CD14-positive monocyte (primary cell): Measurements from ENCODE around the gene TMEM63C. TPM values are rescaled to one million over a fixed set of nuclear protein-coding genes. Genes with fewer than 3 reads are reported as not detected.

Source experiments
- DNase-seq, 3 donors: peaks; one replicate each; pipeline ENCODE4 v3.0.0-alpha.2; 2011 to 2022
- H2AFZ ChIP-seq: 2 replicates; pipeline ENCODE4 v1.6.0; 2012; ENCODE audit warnings: mild to moderate bottlenecking, low read depth, low read length, inconsistent platforms; ENCODE audit not compliant: insufficient read depth, poor library complexity, severe bottlenecking
- H3K27ac ChIP-seq, 2 donors: 1 replicate in 1 of 2; 2 replicates in 1 of 2; pipeline ENCODE4 v1.5.1; 2012 to 2013; ENCODE audit warnings: low read length in 2 of 2, control low read depth in 1 of 2, inconsistent platforms in 1 of 2, low read depth in 1 of 2, mild to moderate bottlenecking in 1 of 2
- H3K27me3 ChIP-seq, 2 donors: one replicate each; pipeline versions ENCODE4 v1.6.0 to v1.6.1; 2011 to 2013; ENCODE audit warnings: low read length in 2 of 2; ENCODE audit not compliant: control insufficient read depth in 2 of 2, insufficient read depth in 2 of 2
- H3K36me3 ChIP-seq, 2 donors: replicated peaks in 1 of 2; 1 replicate in 1 of 2; 2 replicates in 1 of 2; pipeline versions ENCODE4 v1.5.1 to v1.6.1; 2012 to 2013; ENCODE audit warnings: low read length in 2 of 2, control low read depth in 1 of 2, inconsistent platforms in 1 of 2, mild to moderate bottlenecking in 1 of 2; ENCODE audit not compliant: insufficient read depth in 2 of 2, control insufficient read depth in 1 of 2
- H3K4me1 ChIP-seq, 2 donors: 1 replicate in 1 of 2; 2 replicates in 1 of 2; pipeline versions ENCODE4 v1.5.1 to v1.6.1; 2012 to 2013; ENCODE audit warnings: low read length in 2 of 2, control low read depth in 1 of 2, inconsistent platforms in 1 of 2, mild to moderate bottlenecking in 1 of 2, moderate library complexity in 1 of 2; ENCODE audit not compliant: insufficient read depth in 2 of 2, control insufficient read depth in 1 of 2
- H3K4me2 ChIP-seq: replicated peaks from 2 replicates; pipeline ENCODE3; 2012; ENCODE audit warnings: low read length, moderate library complexity, mild to moderate bottlenecking; ENCODE audit not compliant: poor library complexity, severe bottlenecking; ENCODE audit errors: extremely low read depth
- H3K4me3 ChIP-seq, 3 experiments: fragments of 200-600 bp in 1 of 3; sonication (generic) in 1 of 3; replicated peaks in 1 of 3; 1 replicate in 2 of 3; 2 replicates in 1 of 3; pipeline ENCODE4 v1.5.1; 2011 to 2013; ENCODE audit warnings: low read length in 3 of 3, mild to moderate bottlenecking in 3 of 3, control low read depth in 2 of 3, low read depth in 2 of 3, inconsistent platforms in 1 of 3, moderate library complexity in 1 of 3
- H3K79me2 ChIP-seq: 2 replicates; pipeline ENCODE4 v1.6.0; 2012; ENCODE audit warnings: mild to moderate bottlenecking, control low read depth, inconsistent platforms, low read length, moderate library complexity; ENCODE audit not compliant: insufficient read depth
- H3K9ac ChIP-seq: 2 replicates; pipeline ENCODE4 v1.6.0; 2017; ENCODE audit warnings: low read length, mild to moderate bottlenecking; ENCODE audit not compliant: insufficient read depth, poor library complexity, severe bottlenecking
- H3K9me3 ChIP-seq, 2 donors: replicated peaks in 1 of 2; 1 replicate in 1 of 2; 2 replicates in 1 of 2; pipeline versions ENCODE4 v1.5.1 to v1.6.1; 2012 to 2013; ENCODE audit warnings: low read length in 2 of 2, control low read depth in 1 of 2; ENCODE audit not compliant: control insufficient read depth in 1 of 2, insufficient read depth in 1 of 2
- H4K20me1 ChIP-seq: 2 replicates; pipeline ENCODE4 v1.6.0; 2012; ENCODE audit warnings: mild to moderate bottlenecking, low read length, control low read depth, moderate library complexity; ENCODE audit not compliant: insufficient read depth
- H3K27ac Mint-ChIP-seq, 7 donors: one replicate each; pipeline ENCODE4 v1.8.0; 2020; ENCODE audit warnings: mild to moderate bottlenecking in 7 of 7, mixed read lengths in 7 of 7, moderate library complexity in 6 of 7, inconsistent platforms in 2 of 7
- H3K27me3 Mint-ChIP-seq, 3 donors: one replicate each; pipeline ENCODE4 v1.8.0; 2021 to 2022; ENCODE audit warnings: low read depth in 3 of 3, mild to moderate bottlenecking in 3 of 3, mixed read lengths in 3 of 3, moderate library complexity in 3 of 3, inconsistent platforms in 1 of 3
- H3K36me3 Mint-ChIP-seq, 2 donors: one replicate each; pipeline ENCODE4 v1.8.0; 2020; ENCODE audit warnings: mixed read lengths in 2 of 2, inconsistent platforms in 1 of 2, mild to moderate bottlenecking in 1 of 2
- H3K4me1 Mint-ChIP-seq: one replicate; pipeline ENCODE4 v1.8.0; 2020; ENCODE audit warnings: mild to moderate bottlenecking, mixed read lengths
- H3K4me3 Mint-ChIP-seq, 2 donors: one replicate each; pipeline ENCODE4 v1.8.0; 2020; ENCODE audit warnings: mild to moderate bottlenecking in 2 of 2, mixed read lengths in 2 of 2, moderate library complexity in 1 of 2
- H3K9me3 Mint-ChIP-seq, 7 donors: one replicate each; pipeline ENCODE4 v1.8.0; 2020 to 2022; ENCODE audit warnings: mixed read lengths in 7 of 7, mild to moderate bottlenecking in 6 of 7, moderate library complexity in 6 of 7, inconsistent platforms in 2 of 7
- CTCF ChIP-seq: fragments of 200-600 bp; IDR thresholded peaks from one replicate; pipeline ENCODE4 v1.8.0; 2022; ENCODE audit warnings: antibody characterized with exemption, mild to moderate bottlenecking
- WGBS: methylation state at CpG from one replicate; pipeline ENCODE4 v1.1.5; 2013; ENCODE audit warnings: missing lambda C conversion rate; ENCODE audit not compliant: insufficient coverage; 5-methylcytosine and 5-hydroxymethylcytosine counted together
- intact Hi-C, 2 donors: fragments of 100-400 bp; cut with micrococcal nuclease; formaldehyde crosslinking; loops; one replicate each; pipeline versions ENCODE4 v1.15.0 to v1.15.1; 2023
- polyA plus RNA-seq, 3 donors: library from polyadenylated mRNA; depleted of rRNA in 1 of 3; unstranded in 2 of 3; stranded (reverse) in 1 of 3; fragments of 300-500 nt in 2 of 3; fragments of >200 nt in 1 of 3; fragmentation: Illumina TruSeq in 2 of 3; gene quantifications; 1 replicate in 2 of 3; 2 replicates in 1 of 3; pipeline ENCODE4 v1.2.3, GENCODE V29; 2012 to 2021

TMEM63C gene
- polyA plus RNA-seq, 3 donors, result 0.78 to 4.4 TPM; not detected in 1

GRCh38 chr14:77276295-77276935 is 94.8 kb downstream of the TMEM63C start:
- no peaks in the 10 kb centered on the region for H3K4me1 Mint-ChIP-seq
- Histone ChIP-seq H3K4me3 (no peak overlapping the region), H3K27me3 (peaks cover 2 to 9% of the 10 kb centered on the region in 2 donors), H2AFZ (no peak overlapping the region), H3K79me2 (no peaks in the 10 kb centered on the region), H3K36me3 (peaks cover 0 to 17% of the 10 kb centered on the region in 2 donors), H3K4me2 (no peak overlapping the region), H3K9me3 (no peaks in the 10 kb centered on the region), H3K9ac (no peak overlapping the region), H4K20me1 (no peaks in the 10 kb centered on the region), H3K27ac (no peak overlapping the region), H3K4me1 (no peaks in the 10 kb centered on the region)
- intact Hi-C loops, result no loop called here
- peaks cover 9 to 28% of the 10 kb centered on the region in 2 donors for H3K36me3 Mint-ChIP-seq
- WGBS, result 90% methylated on average over 14 of the region's 15 CpGs
- no peak for DNase-seq
- no peak overlapping the region for H3K27ac Mint-ChIP-seq
- H3K27me3 Mint-ChIP-seq, result peaks cover 12 to 19% (median 13%) of the 10 kb centered on the region in 3 donors
- H3K4me3 Mint-ChIP-seq, result no peak overlapping the region
- H3K9me3 Mint-ChIP-seq, result peaks cover 0 to 4% (median 0%) of the 10 kb centered on the region in 7 donors
- TF ChIP-seq CTCF, result no peak

DNA sequence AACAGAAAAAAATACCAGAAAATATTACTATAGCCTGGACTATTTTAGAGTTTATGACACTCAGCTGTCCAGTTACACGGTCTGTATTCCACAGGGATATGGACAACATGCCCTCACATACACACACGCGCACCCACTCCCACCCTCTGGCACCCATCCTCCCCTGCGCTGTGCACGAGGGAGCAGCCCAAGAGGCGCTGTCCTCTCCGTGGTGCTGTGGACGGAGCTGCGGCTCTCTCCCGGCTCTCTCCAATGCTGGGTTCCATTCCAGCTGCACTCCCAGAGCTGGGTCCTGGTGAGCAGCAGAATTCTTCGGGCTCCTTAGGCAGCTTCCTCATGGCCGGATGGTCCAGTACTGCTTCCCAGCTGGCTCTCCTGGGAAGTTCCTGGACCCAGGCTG is 95.4 kb downstream of the TMEM63C start:
- Mint-ChIP-seq H3K36me3 (peaks cover 9 to 31% of the 10 kb centered on the region in 2 donors), H3K4me3 (no peak overlapping the region), H3K9me3 (peaks cover 0 to 2% (median 0%) of the 10 kb centered on the region in 7 donors), H3K27ac (no peak overlapping the region), H3K4me1 (no peaks in the 10 kb centered on the region), H3K27me3 (peaks cover 7 to 14% (median 8%) of the 10 kb centered on the region in 3 donors)
- intact Hi-C loops, result no loop called here
- H3K27me3 ChIP-seq, result peaks cover 0 to 6% of the 10 kb centered on the region in 2 donors
- TF ChIP-seq CTCF, result no peak
- WGBS, result 96% methylated on average over 12 of the region's 12 CpGs
- H2AFZ ChIP-seq, result no peak overlapping the region
- H3K36me3 ChIP-seq, result peaks cover 0 to 17% of the 10 kb centered on the region in 2 donors
- no peaks in the 10 kb centered on the region for H3K9me3 ChIP-seq
- no peak overlapping the region for H3K4me2 ChIP-seq
- DNase-seq, result no peak
- no peak overlapping the region for H3K4me3 ChIP-seq
- H3K79me2 ChIP-seq, result no peaks in the 10 kb centered on the region
- no peak overlapping the region for H3K27ac ChIP-seq
- no peak overlapping the region for H3K9ac ChIP-seq
- H3K4me1 ChIP-seq, result no peaks in the 10 kb centered on the region
- no peaks in the 10 kb centered on the region for H4K20me1 ChIP-seq
